ENCODE measurements around the gene C11orf24.

DNA sequence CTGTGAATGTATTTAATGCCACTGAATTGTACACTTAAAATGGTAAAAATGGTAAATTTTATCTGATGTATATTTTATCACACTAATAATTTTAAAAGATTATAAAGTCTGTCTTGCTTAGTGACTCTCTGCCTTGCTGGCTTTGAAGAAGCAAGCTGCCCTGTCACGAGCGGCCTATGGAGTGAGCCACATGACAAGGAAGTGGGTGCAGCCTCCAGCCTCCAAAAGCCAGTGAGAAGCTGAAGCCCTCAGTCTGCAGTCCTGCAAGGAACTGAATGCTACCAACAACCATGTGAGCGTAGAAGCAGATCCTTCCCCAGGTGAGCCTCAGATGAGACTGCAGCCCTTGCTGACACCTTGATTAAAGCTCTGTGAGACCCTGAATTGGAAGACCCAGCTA is 20.0 kb downstream of the C11orf24 start:
- TF ChIP-seq, protein P1, sequence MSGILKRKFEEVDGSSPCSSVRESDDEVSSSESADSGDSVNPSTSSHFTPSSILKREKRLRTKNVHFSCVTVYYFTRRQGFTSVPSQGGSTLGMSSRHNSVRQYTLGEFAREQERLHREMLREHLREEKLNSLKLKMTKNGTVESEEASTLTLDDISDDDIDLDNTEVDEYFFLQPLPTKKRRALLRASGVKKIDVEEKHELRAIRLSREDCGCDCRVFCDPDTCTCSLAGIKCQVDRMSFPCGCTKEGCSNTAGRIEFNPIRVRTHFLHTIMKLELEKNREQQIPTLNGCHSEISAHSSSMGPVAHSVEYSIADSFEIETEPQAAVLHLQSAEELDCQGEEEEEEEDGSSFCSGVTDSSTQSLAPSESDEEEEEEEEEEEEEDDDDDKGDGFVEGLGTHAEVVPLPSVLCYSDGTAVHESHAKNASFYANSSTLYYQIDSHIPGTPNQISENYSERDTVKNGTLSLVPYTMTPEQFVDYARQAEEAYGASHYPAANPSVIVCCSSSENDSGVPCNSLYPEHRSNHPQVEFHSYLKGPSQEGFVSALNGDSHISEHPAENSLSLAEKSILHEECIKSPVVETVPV (CRISPR knock-in tag; IDR thresholded peaks at IDR 0.05): no peak
- TF ChIP-seq ZNF70 (CRISPR knock-in tag; IDR thresholded peaks at IDR 0.05): no peak
- TF ChIP-seq ISL1 (CRISPR knock-in tag; IDR thresholded peaks at IDR 0.05): no peak
- TF ChIP-seq, protein P2, sequence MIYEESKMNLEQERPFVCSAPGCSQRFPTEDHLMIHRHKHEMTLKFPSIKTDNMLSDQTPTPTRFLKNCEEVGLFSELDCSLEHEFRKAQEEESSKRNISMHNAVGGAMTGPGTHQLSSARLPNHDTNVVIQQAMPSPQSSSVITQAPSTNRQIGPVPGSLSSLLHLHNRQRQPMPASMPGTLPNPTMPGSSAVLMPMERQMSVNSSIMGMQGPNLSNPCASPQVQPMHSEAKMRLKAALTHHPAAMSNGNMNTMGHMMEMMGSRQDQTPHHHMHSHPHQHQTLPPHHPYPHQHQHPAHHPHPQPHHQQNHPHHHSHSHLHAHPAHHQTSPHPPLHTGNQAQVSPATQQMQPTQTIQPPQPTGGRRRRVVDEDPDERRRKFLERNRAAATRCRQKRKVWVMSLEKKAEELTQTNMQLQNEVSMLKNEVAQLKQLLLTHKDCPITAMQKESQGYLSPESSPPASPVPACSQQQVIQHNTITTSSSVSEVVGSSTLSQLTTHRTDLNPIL (CRISPR knock-in tag; IDR thresholded peaks at IDR 0.05; ENCODE audit: low read depth): no peak
- no peak for TF ChIP-seq ZNF565 (CRISPR knock-in tag; conservative IDR thresholded peaks at IDR 0.05; ENCODE audit: low read depth)
- TF ChIP-seq, protein P3, sequence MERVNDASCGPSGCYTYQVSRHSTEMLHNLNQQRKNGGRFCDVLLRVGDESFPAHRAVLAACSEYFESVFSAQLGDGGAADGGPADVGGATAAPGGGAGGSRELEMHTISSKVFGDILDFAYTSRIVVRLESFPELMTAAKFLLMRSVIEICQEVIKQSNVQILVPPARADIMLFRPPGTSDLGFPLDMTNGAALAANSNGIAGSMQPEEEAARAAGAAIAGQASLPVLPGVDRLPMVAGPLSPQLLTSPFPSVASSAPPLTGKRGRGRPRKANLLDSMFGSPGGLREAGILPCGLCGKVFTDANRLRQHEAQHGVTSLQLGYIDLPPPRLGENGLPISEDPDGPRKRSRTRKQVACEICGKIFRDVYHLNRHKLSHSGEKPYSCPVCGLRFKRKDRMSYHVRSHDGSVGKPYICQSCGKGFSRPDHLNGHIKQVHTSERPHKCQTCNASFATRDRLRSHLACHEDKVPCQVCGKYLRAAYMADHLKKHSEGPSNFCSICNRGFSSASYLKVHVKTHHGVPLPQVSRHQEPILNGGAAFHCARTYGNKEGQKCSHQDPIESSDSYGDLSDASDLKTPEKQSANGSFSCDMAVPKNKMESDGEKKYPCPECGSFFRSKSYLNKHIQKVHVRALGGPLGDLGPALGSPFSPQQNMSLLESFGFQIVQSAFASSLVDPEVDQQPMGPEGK (CRISPR knock-in tag; IDR thresholded peaks at IDR 0.05; ENCODE audit: borderline replicate concordance): no peak

Data from SK-N-SH treated with all-trans-retinoic acid at 6 μM for 48 hours (cell line).